HUES6 (cell line): Measurements from ENCODE around the gene IQCM.

Experiments
- H3K27ac ChIP-seq: 2 replicates; pipeline ENCODE4 v1.7.0; 2013; ENCODE audit warnings: low read depth, mild to moderate bottlenecking, low read length, inconsistent platforms
- H3K27me3 ChIP-seq: 2 replicates; pipeline ENCODE4 v1.6.1; 2013; ENCODE audit warnings: low read length; ENCODE audit not compliant: control insufficient read depth, insufficient read depth
- H3K36me3 ChIP-seq: 2 replicates; pipeline ENCODE4 v1.6.1; 2013; ENCODE audit warnings: low read length; ENCODE audit not compliant: control insufficient read depth, insufficient read depth
- H3K4me1 ChIP-seq: 2 replicates; pipeline ENCODE4 v1.6.1; 2013; ENCODE audit warnings: low read length; ENCODE audit not compliant: control insufficient read depth, insufficient read depth
- H3K4me3 ChIP-seq: 2 replicates; pipeline ENCODE4 v1.5.1; 2013; ENCODE audit warnings: low read depth, low read length
- H3K9ac ChIP-seq: one replicate; pipeline ENCODE4 v1.6.1; 2013; ENCODE audit warnings: mild to moderate bottlenecking, low read length
- H3K9me3 ChIP-seq: 2 replicates; pipeline ENCODE4 v1.6.1; 2013; ENCODE audit warnings: low read depth, low read length; ENCODE audit not compliant: control insufficient read depth, insufficient read depth

IQCM gene

GRCh38 chr4:149741186-149741831, 74.3 kb downstream of the IQCM start:
- Histone ChIP-seq H3K27me3 (no peaks in the 10 kb centered on the region), H3K9me3 (no peaks in the 10 kb centered on the region), H3K27ac (no peak overlapping the region), H3K9ac (no peak overlapping the region), H3K4me3 (no peak overlapping the region), H3K36me3 (no peaks in the 10 kb centered on the region), H3K4me1 (peaks cover 8% of the 10 kb centered on the region; the same call in 1 of the 2 replicates)

- no peak overlapping the region for H3K9ac ChIP-seq
Measured at GRCh38 chr4:149738156-149738555, 77.5 kb downstream of the IQCM start.

GRCh38 chr4:149735796-149736195, 79.8 kb downstream of the IQCM start:
- Histone ChIP-seq H3K9me3 (no peaks in the 10 kb centered on the region), H3K36me3 (no peaks in the 10 kb centered on the region), H3K9ac (no peak overlapping the region)

More at GRCh38 chr4:149738156-149738555, 77.5 kb downstream of the IQCM start:
- H3K4me3 ChIP-seq, result no peak overlapping the region
- H3K9me3 ChIP-seq, result no peaks in the 10 kb centered on the region
- H3K36me3 ChIP-seq, result no peaks in the 10 kb centered on the region
- peaks cover 8% of the 10 kb centered on the region; the same call in 1 of the 2 replicates for H3K4me1 ChIP-seq
- no peaks in the 10 kb centered on the region for H3K27me3 ChIP-seq
- no peak overlapping the region for H3K27ac ChIP-seq

GRCh38 chr4:149728444-149728843, 87.2 kb downstream of the IQCM start:
- no peak overlapping the region for H3K27ac ChIP-seq
- no peak overlapping the region for H3K9ac ChIP-seq
- no peaks in the 10 kb centered on the region for H3K27me3 ChIP-seq
- no peaks in the 10 kb centered on the region for H3K9me3 ChIP-seq
- no peak overlapping the region for H3K4me3 ChIP-seq
- no peaks in the 10 kb centered on the region for H3K36me3 ChIP-seq
- no peaks in the 10 kb centered on the region for H3K4me1 ChIP-seq

More at GRCh38 chr4:149735796-149736195, 79.8 kb downstream of the IQCM start:
- peaks cover 8% of the 10 kb centered on the region; the same call in 1 of the 2 replicates for H3K4me1 ChIP-seq
- no peak overlapping the region for H3K4me3 ChIP-seq
- no peaks in the 10 kb centered on the region for H3K27me3 ChIP-seq
- no peak overlapping the region for H3K27ac ChIP-seq

GRCh38 chr4:149727663-149728062, 88.0 kb downstream of the IQCM start:
- Histone ChIP-seq H3K4me3 (no peak overlapping the region), H3K4me1 (no peaks in the 10 kb centered on the region), H3K9ac (no peak overlapping the region), H3K27me3 (no peaks in the 10 kb centered on the region), H3K27ac (no peak overlapping the region), H3K36me3 (no peaks in the 10 kb centered on the region), H3K9me3 (no peaks in the 10 kb centered on the region)

- Histone ChIP-seq H3K36me3 (no peaks in the 10 kb centered on the region), H3K9ac (no peak overlapping the region), H3K4me1 (no peaks in the 10 kb centered on the region), H3K4me3 (no peak overlapping the region), H3K9me3 (no peaks in the 10 kb centered on the region), H3K27ac (no peak overlapping the region), H3K27me3 (no peaks in the 10 kb centered on the region)
Measured at GRCh38 chr4:149723065-149723464, 92.6 kb downstream of the IQCM start.

GRCh38 chr4:149719806-149720205, 95.8 kb downstream of the IQCM start:
- Histone ChIP-seq H3K4me1 (no peaks in the 10 kb centered on the region), H3K9me3 (peaks cover 9% of the 10 kb centered on the region; the same call in 1 of the 2 replicates), H3K27me3 (no peaks in the 10 kb centered on the region), H3K36me3 (no peaks in the 10 kb centered on the region), H3K9ac (no peak overlapping the region), H3K4me3 (no peak overlapping the region), H3K27ac (no peak overlapping the region)

- H3K4me3 ChIP-seq, result no peak overlapping the region
- no peak overlapping the region for H3K9ac ChIP-seq
- no peaks in the 10 kb centered on the region for H3K27me3 ChIP-seq
- no peak overlapping the region for H3K27ac ChIP-seq
- peaks cover 9% of the 10 kb centered on the region; the same call in 1 of the 2 replicates for H3K9me3 ChIP-seq
- no peaks in the 10 kb centered on the region for H3K36me3 ChIP-seq
- no peaks in the 10 kb centered on the region for H3K4me1 ChIP-seq
Measured at GRCh38 chr4:149719357-149719756, 96.3 kb downstream of the IQCM start.

GRCh38 chr4:149718500-149718899, 97.1 kb downstream of the IQCM start:
- no peaks in the 10 kb centered on the region for H3K36me3 ChIP-seq
- H3K27me3 ChIP-seq, result no peaks in the 10 kb centered on the region

GRCh38 chr4:149716728-149717127, 98.9 kb downstream of the IQCM start:
- Histone ChIP-seq H3K4me3 (no peak overlapping the region), H3K27me3 (no peaks in the 10 kb centered on the region), H3K9ac (no peak overlapping the region), H3K36me3 (no peaks in the 10 kb centered on the region), H3K4me1 (no peaks in the 10 kb centered on the region), H3K9me3 (peaks cover 9% of the 10 kb centered on the region; the same call in 1 of the 2 replicates), H3K27ac (no peak overlapping the region)

More at GRCh38 chr4:149718500-149718899, 97.1 kb downstream of the IQCM start:
- Histone ChIP-seq H3K9ac (no peak overlapping the region), H3K4me1 (no peaks in the 10 kb centered on the region), H3K9me3 (peaks cover 9% of the 10 kb centered on the region; the same call in 1 of the 2 replicates), H3K27ac (no peak overlapping the region), H3K4me3 (no peak overlapping the region)

GRCh38 chr4:149715822-149716585, 99.6 kb downstream of the IQCM start:
- Histone ChIP-seq H3K4me3 (no peak overlapping the region), H3K27ac (no peak overlapping the region), H3K9me3 (peaks cover 9% of the 10 kb centered on the region; the same call in 1 of the 2 replicates), H3K9ac (no peak overlapping the region), H3K36me3 (no peaks in the 10 kb centered on the region), H3K27me3 (no peaks in the 10 kb centered on the region), H3K4me1 (no peaks in the 10 kb centered on the region)
